K562 (cell line): ENCODE results near the gene CD1D. TPM values are rescaled to one million over a fixed set of nuclear protein-coding genes. Genes with fewer than 3 reads are reported as not detected.

Experiments
- ATAC-seq: fragments of 200-7000 bp; cut with Tn5 transposase; 3 replicates; pipeline ENCODE4 v1.9.1; 2020; ENCODE audit warnings: moderate library complexity
- BruUV-seq: library from RNA; stranded (reverse); fragments of 400-500 nt; replicated peaks from 2 replicates; lab custom pipeline; 2021; lab: Mats Ljungman, UMichigan
- CTCF ChIA-PET: fragments of 300-600 bp; formaldehyde crosslinking; extraction: SDS; loops from one replicate; lab custom pipeline; 2021; ENCODE audit warnings: low intra/inter-chr PET ratio; lab: Yijun Ruan, JAX
- POLR2A ChIA-PET: fragments of 300-600, 350-650 bp; sonication (Branson Sonifier 250); formaldehyde crosslinking; extraction: SDS; loops from one replicate; lab custom pipeline; 2021; ENCODE audit warnings: antibody characterized with exemption, inconsistent platforms; lab: Yijun Ruan, JAX
- DNase-seq, 4 experiments: peaks; one replicate each; pipeline versions ENCODE4 v3.0.0 to v3.0.0-alpha.2; 2011 to 2018; ENCODE audit warnings: low spot score in 3 of 4, mixed read lengths in 3 of 4; ENCODE audit errors: extremely low read depth in 1 of 4
- FAIRE-seq: peaks from 2 replicates; lab custom pipeline; 2011; peaks lifted over from hg19 to GRCh38; lab: Jason Lieb, UNC
- H2AFZ ChIP-seq: 2 replicates; pipeline ENCODE4 v1.6.0; 2011; ENCODE audit warnings: low read depth, low read length, control low read depth, inconsistent platforms
- H3K27ac ChIP-seq: fragments of 200-600 bp; 3 replicates; pipeline ENCODE4 v1.8.0; 2011; ENCODE audit warnings: low read depth, mild to moderate bottlenecking, control low read depth, inconsistent platforms, low read length, moderate library complexity, mixed read lengths; ENCODE audit errors: extremely low read depth
- H3K27me3 ChIP-seq, 2 experiments: fragments of 300-600 bp in 1 of 2; 2 replicates in 1 of 2; 3 replicates in 1 of 2; pipeline versions ENCODE4 v1.6.0 to v1.8.0; 2011; ENCODE audit warnings: inconsistent platforms in 2 of 2, low read length in 2 of 2, mild to moderate bottlenecking in 1 of 2, mixed read lengths in 1 of 2, moderate library complexity in 1 of 2; ENCODE audit not compliant: control insufficient read depth in 2 of 2, insufficient read depth in 2 of 2
- H3K36me3 ChIP-seq: fragments of 300-600 bp; 3 replicates; pipeline ENCODE4 v1.8.0; 2011; ENCODE audit warnings: mild to moderate bottlenecking, low read length, inconsistent platforms; ENCODE audit not compliant: control insufficient read depth, insufficient read depth
- H3K4me1 ChIP-seq, 2 experiments: fragments of 200-600 bp in 1 of 2; replicated peaks in 1 of 2; 2 replicates in 1 of 2; 3 replicates in 1 of 2; pipeline versions ENCODE4 v1.5.1 to v1.8.0; 2011; ENCODE audit warnings: inconsistent platforms in 2 of 2, low read length in 2 of 2, mild to moderate bottlenecking in 1 of 2, mixed read lengths in 1 of 2, moderate library complexity in 1 of 2; ENCODE audit not compliant: control insufficient read depth in 2 of 2, insufficient read depth in 2 of 2
- H3K4me2 ChIP-seq: 2 replicates; pipeline ENCODE4 v1.6.1; 2011; ENCODE audit warnings: low read length, control low read depth, inconsistent platforms, mixed read lengths; ENCODE audit not compliant: insufficient read depth
- H3K4me3 ChIP-seq: fragments of 200-600 bp; sonication (generic), shearing (Covaris generic); 2 replicates; pipeline ENCODE4 v1.5.1; 2016; ENCODE audit warnings: control low read depth, inconsistent platforms
- H3K79me2 ChIP-seq: fragments of 200-600 bp; 3 replicates; pipeline ENCODE4 v1.8.0; 2011; ENCODE audit warnings: low read length, inconsistent platforms; ENCODE audit not compliant: control insufficient read depth, insufficient read depth
- H3K9ac ChIP-seq, 2 experiments: 2 replicates each; pipeline versions ENCODE4 v1.6.0 to v1.6.1; 2011; ENCODE audit warnings: low read depth in 2 of 2, low read length in 2 of 2, control low read depth in 1 of 2, inconsistent platforms in 1 of 2, mild to moderate bottlenecking in 1 of 2, mixed read lengths in 1 of 2; ENCODE audit not compliant: insufficient read depth in 1 of 2
- H3K9me1 ChIP-seq: one replicate; pipeline ENCODE4 v1.6.0; 2011; ENCODE audit warnings: inconsistent platforms, mild to moderate bottlenecking, low read length, moderate library complexity; ENCODE audit not compliant: control insufficient read depth, insufficient read depth
- H3K9me3 ChIP-seq: replicated peaks from 2 replicates; pipeline ENCODE4 v1.5.1; 2011; ENCODE audit warnings: low read depth, low read length, inconsistent platforms; ENCODE audit not compliant: control insufficient read depth, insufficient read depth
- H4K20me1 ChIP-seq: replicated peaks from 2 replicates; pipeline ENCODE4 v1.6.1; 2011; ENCODE audit warnings: low read length, inconsistent platforms, mixed read lengths; ENCODE audit not compliant: control insufficient read depth, insufficient read depth
- ARID1B ChIP-seq: fragments of 450-650 bp; IDR thresholded peaks from 2 replicates; pipeline ENCODE4 v1.6.1; 2016; ENCODE audit warnings: antibody characterized with exemption, mild to moderate bottlenecking, inconsistent platforms
- ARID4B ChIP-seq: sonication (generic); formaldehyde crosslinking; IDR thresholded peaks from 2 replicates; pipeline ENCODE4 v1.8.0; 2022; ENCODE audit warnings: mild to moderate bottlenecking, missing genetic modification reagents
- BRF1 ChIP-seq: IDR thresholded peaks from 3 replicates; pipeline ENCODE4 v1.6.1; 2011; ENCODE audit warnings: borderline replicate concordance, mild to moderate bottlenecking; ENCODE audit not compliant: insufficient read length; ENCODE audit errors: extremely low read depth
- C11orf30 ChIP-seq: fragments of 450-650 bp; IDR thresholded peaks from 2 replicates; pipeline ENCODE4 v1.6.1; 2016; ENCODE audit warnings: low read depth, mild to moderate bottlenecking
- HIVEP1 ChIP-seq: fragments of 250-450 bp; sonication (Bioruptor Pico); IDR thresholded peaks from 2 replicates; pipeline ENCODE4 v1.4.0; 2020; ENCODE audit warnings: mild to moderate bottlenecking
- KDM5B ChIP-seq: fragments of 200-600 bp; sonication (generic); IDR thresholded peaks from 2 replicates; pipeline ENCODE4 v1.6.1; 2012; ENCODE audit warnings: low read depth, mild to moderate bottlenecking, moderate library complexity, low read length, control low read depth, inconsistent platforms; ENCODE audit not compliant: insufficient replicate concordance
- MAFF ChIP-seq: IDR thresholded peaks from 2 replicates; pipeline ENCODE4 v1.6.1; 2012; ENCODE audit warnings: low read length, improper control_type of control experiment
- MAFG ChIP-seq: fragments of 450-650 bp; conservative IDR thresholded peaks from 2 replicates; pipeline ENCODE4 v1.6.1; 2016; ENCODE audit warnings: missing genetic modification characterization, missing compliant biosample characterization
- MAFK ChIP-seq: IDR thresholded peaks from 2 replicates; pipeline ENCODE4 v1.6.1; 2011; ENCODE audit warnings: low read length, improper control_type of control experiment
- SETDB1 ChIP-seq: IDR thresholded peaks from one replicate; pipeline ENCODE4 v1.6.1; 2012; ENCODE audit warnings: low read length, control low read depth, inconsistent platforms
- SNRNP70 ChIP-seq: fragments of 200-400 bp; formaldehyde crosslinking; optimal IDR thresholded peaks from 2 replicates; pipeline ENCODE3; 2017; ENCODE audit warnings: low read depth, low read length
- SOX6 ChIP-seq: fragments of 450-650 bp; IDR thresholded peaks from 2 replicates; pipeline ENCODE4 v1.6.1; 2014; ENCODE audit warnings: mild to moderate bottlenecking
- SRSF3 ChIP-seq: fragments of 200-400 bp; formaldehyde crosslinking; IDR thresholded peaks from 2 replicates; pipeline ENCODE4 v1.6.1; 2016; ENCODE audit warnings: mild to moderate bottlenecking, low read length, moderate library complexity; ENCODE audit not compliant: insufficient read depth
- TAL1 ChIP-seq: fragments of 450-650 bp; IDR thresholded peaks from 2 replicates; pipeline ENCODE4 v1.6.1; 2016; ENCODE audit warnings: mild to moderate bottlenecking
- ZBTB26 ChIP-seq: fragments of 450-650 bp; formaldehyde crosslinking; IDR thresholded peaks from 2 replicates; pipeline ENCODE4 v1.4.0; 2022; ENCODE audit warnings: missing genetic modification characterization
- ZKSCAN1 ChIP-seq: fragments of 150-350 bp; IDR thresholded peaks from 2 replicates; pipeline ENCODE4 v1.6.1; 2016; ENCODE audit warnings: low read depth, low read length
- ZNF316 ChIP-seq: fragments of 450-650 bp; IDR thresholded peaks from 2 replicates; pipeline ENCODE4 v1.6.1; 2016
- WGBS: fragments of 100-300 bp; shearing (Covaris generic); methylation state at CpG from one replicate; pipeline ENCODE4 v1.1.6; 2016; ENCODE audit warnings: low coverage, mixed read lengths; ENCODE audit not compliant: insufficient coverage; ENCODE audit errors: missing lambda C conversion rate; 5-methylcytosine and 5-hydroxymethylcytosine counted together
- in situ Hi-C: fragments of 300-500 bp; cut with MboI; formaldehyde crosslinking; loops from 4 replicates; pipeline ENCODE4 v1.15.0; 2018; ENCODE audit warnings: inconsistent platforms, mixed read lengths
- intact Hi-C: fragments of 100-400 bp; cut with micrococcal nuclease; formaldehyde crosslinking; loops from 2 replicates; pipeline ENCODE4 v1.14.2; 2022
- polyA plus RNA-seq, 8 experiments: library from polyadenylated mRNA; depleted of rRNA in 4 of 8; stranded (reverse) in 5 of 8; unstranded in 3 of 8; fragments of >200 nt; fragmentation: Nextera tagmentation in 2 of 8; fragmentation: Illumina TruSeq in 1 of 8; extraction: Ambion mirVana in 2 of 8; extraction: Trizol in 1 of 8; gene quantifications; 2 replicates each; pipeline versions ENCODE4 v1.2.1 to v1.2.3, GENCODE V29; 2011 to 2014; ENCODE audit warnings: inconsistent platforms in 1 of 8, missing spikeins in 1 of 8
- total RNA-seq, 7 experiments: library from RNA; depleted of rRNA in 6 of 7; stranded (reverse); fragments of >200 nt in 6 of 7; fragmentation: Illumina TruSeq in 2 of 7; extraction: Trizol in 2 of 7; gene quantifications; 2 replicates each; pipeline versions ENCODE4 v1.2.1 to v1.2.3, GENCODE V29; 2011 to 2021; ENCODE audit warnings: low replicate concordance in 1 of 7

The CD1D gene
- total and polyA plus RNA-seq, 9 of the 15 experiments (the other 6 are each of a cell fraction or from before 2014, with no cell fraction given) = 0.03 TPM; not detected in 8

GRCh38 chr1:158200527-158200926 lies 19.8 kb downstream of the CD1D start:
- POLR2A ChIA-PET = no interaction called here
- intact Hi-C loops (loop anchor here (5.0 kb wide), 2 partner anchors 797 to 877 kb away; partner anchors contain the start of gene AIM2), in situ Hi-C loops (no loop called here)
- Histone ChIP-seq H3K4me3 (no peak overlapping the region), H3K4me1 (no peaks in the 10 kb centered on the region; a peak in 1 of 5 replicates), H2AFZ (no peak overlapping the region), H3K27ac (no peak overlapping the region), H3K9ac (no peak overlapping the region), H3K27me3 (no peaks in the 10 kb centered on the region), H3K36me3 (no peaks in the 10 kb centered on the region), H3K79me2 (no peaks in the 10 kb centered on the region), H3K9me1 (no peaks in the 10 kb centered on the region), H3K4me2 (no peak overlapping the region), H3K9me3 (no peaks in the 10 kb centered on the region), H4K20me1 (no peaks in the 10 kb centered on the region)
- CTCF ChIA-PET = no interaction called here
- DNase-seq = no peak
- TF ChIP-seq MAFF (peak; percentile 65), HIVEP1 (CRISPR knock-in tag) (no peak), ZNF316 (peak; percentile 90), TAL1 (peak; percentile 7; the same call in 1 of the 2 replicates), MAFG (tag) (peak; percentile 94), ZKSCAN1 (no peak), SNRNP70 (no peak), ZBTB26 (CRISPR knock-in tag) (no peak), ARID4B (no peak), C11orf30 (peak; percentile 74), SETDB1 (no peak), BRF1 (no peak), MAFK (peak; percentile 54; the same call in 1 of the 2 replicates), SOX6 (0 out of 2 replicates have a peak, but pooled peaks have one; percentile 19), SRSF3 (no peak), KDM5B (no peak), ARID1B (peak; percentile 47; the same call in 1 of the 2 replicates)
- 0% methylated on average over 1 of the region's 1 CpG for WGBS
- BruUV-seq = no TSS peak
- ATAC-seq = no peak
- FAIRE-seq = no peak
